Forelimb muscle (tissue), 1 donor: ENCODE measurements around the gene TPR. TPM values are rescaled to one million over a fixed set of nuclear protein-coding genes. Genes with fewer than 3 reads are reported as not detected.

Experiments
- DNase-seq: peaks from one replicate; pipeline ENCODE4 v3.0.0-alpha.2; 2013; ENCODE audit warnings: low read depth
- polyA plus RNA-seq: library from polyadenylated mRNA; unstranded; fragments of 120-200 nt; gene quantifications from one replicate; pipeline ENCODE4 v1.2.1, GENCODE V29; 2013; ENCODE audit not compliant: insufficient read length

The TPR gene
- polyA plus RNA-seq, 1 donor, result 60.8 TPM

GRCh38 chr1:186289943-186290545 is 85.0 kb downstream of the TPR start:
- DNase-seq, result no peak

- DNase-seq, result no peak
Observed at GRCh38 chr1:186286615-186287315, 88.3 kb downstream of the TPR start.

- DNase-seq, result no peak
Observed at GRCh38 chr1:186283374-186283773, 91.7 kb downstream of the TPR start.

- no peak for DNase-seq
Observed at GRCh38 chr1:186282466-186282865, 92.6 kb downstream of the TPR start.

GRCh38 chr1:186275822-186276221 is 99.2 kb downstream of the TPR start:
- no peak for DNase-seq

- no peak for DNase-seq
Observed at GRCh38 chr1:186272486-186272885, 102.6 kb downstream of the TPR start.

- no peak for DNase-seq
Observed at GRCh38 chr1:186271032-186271431, 104.0 kb downstream of the TPR start.

Other genes starting within 250 kb of the TPR start
- 0.30 TPM for gene PRG4, start 79.0 kb downstream of the TPR start, polyA plus RNA-seq
- 15.7 TPM for gene ODR4, start 585 bp upstream of the TPR start, polyA plus RNA-seq
- 0.54 TPM for gene PDC, start 85.9 kb upstream of the TPR start, polyA plus RNA-seq